B cell (primary cell): ENCODE measurements around the gene ARHGEF39.

ENCODE experiments used
- CTCF ChIP-seq: fragments of 200-600 bp; IDR thresholded peaks from one replicate; pipeline ENCODE4 v1.8.0; 2022; ENCODE audit warnings: antibody characterized with exemption, mild to moderate bottlenecking
- EZH2 ChIP-seq: IDR thresholded peaks from 2 replicates; pipeline ENCODE4 v1.6.1; 2012; ENCODE audit warnings: borderline replicate concordance, low read depth, mild to moderate bottlenecking, moderate library complexity, low read length; ENCODE audit not compliant: insufficient read depth, poor library complexity, severe bottlenecking

GRCh38 chr9:35664531-35665470 lies at the start of gene ARHGEF39:
- TF ChIP-seq CTCF: no peak
- no peak for TF ChIP-seq EZH2
